ENCODE results near the gene AK3. TPM values are rescaled to one million over a fixed set of nuclear protein-coding genes. Genes with fewer than 3 reads are reported as not detected.
A peak's percentile ranks its signal among the peaks of the same experiment; 100 is the strongest.

AK3 gene
- total and polyA plus RNA-seq, 9 of the 15 experiments (the other 6 are each of a cell fraction or from before 2014, with no cell fraction given), result 12.2 to 78.6 (median 41.8) TPM

- TF ChIP-seq COPS2 (conservative IDR thresholded peaks at IDR 0.05) (no peak), RBFOX2 (IDR thresholded peaks at IDR 0.05; ENCODE audit: low read depth, low read length) (peak; percentile 81), GABPA (tag; conservative IDR thresholded peaks at IDR 0.05; ENCODE audit: low read depth) (peak; percentile 89), NR4A1 (CRISPR knock-in tag; IDR thresholded peaks at IDR 0.05) (no peak), NR4A1 (tag; IDR thresholded peaks at IDR 0.05) (no peak), TFAP4 (CRISPR knock-in tag; IDR thresholded peaks at IDR 0.05; ENCODE audit: borderline replicate concordance) (peak; percentile 41), ZNF217 (CRISPR knock-in tag; IDR thresholded peaks at IDR 0.05) (no peak), CEBPG (CRISPR knock-in tag; IDR thresholded peaks at IDR 0.05) (peak; percentile 46; the same call in 1 of the 2 replicates), CEBPG (tag; conservative IDR thresholded peaks at IDR 0.05 in 1 of 2, IDR thresholded peaks at IDR 0.05 in 1 of 2) (no peak), REST (IDR thresholded peaks at IDR 0.05; ENCODE audit: borderline replicate concordance) (peak; percentile 1; the same call in 1 of the 2 replicates), REST (CRISPR knock-in tag; IDR thresholded peaks at IDR 0.05; ENCODE audit: low read depth) (no peak), CREM (IDR thresholded peaks at IDR 0.05; ENCODE audit: low read depth) (peak; percentile 46; the same call in 1 of the 2 replicates), ZNF12 (CRISPR knock-in tag; IDR thresholded peaks at IDR 0.05) (no peak)
- TF ChIP-seq, protein P1, sequence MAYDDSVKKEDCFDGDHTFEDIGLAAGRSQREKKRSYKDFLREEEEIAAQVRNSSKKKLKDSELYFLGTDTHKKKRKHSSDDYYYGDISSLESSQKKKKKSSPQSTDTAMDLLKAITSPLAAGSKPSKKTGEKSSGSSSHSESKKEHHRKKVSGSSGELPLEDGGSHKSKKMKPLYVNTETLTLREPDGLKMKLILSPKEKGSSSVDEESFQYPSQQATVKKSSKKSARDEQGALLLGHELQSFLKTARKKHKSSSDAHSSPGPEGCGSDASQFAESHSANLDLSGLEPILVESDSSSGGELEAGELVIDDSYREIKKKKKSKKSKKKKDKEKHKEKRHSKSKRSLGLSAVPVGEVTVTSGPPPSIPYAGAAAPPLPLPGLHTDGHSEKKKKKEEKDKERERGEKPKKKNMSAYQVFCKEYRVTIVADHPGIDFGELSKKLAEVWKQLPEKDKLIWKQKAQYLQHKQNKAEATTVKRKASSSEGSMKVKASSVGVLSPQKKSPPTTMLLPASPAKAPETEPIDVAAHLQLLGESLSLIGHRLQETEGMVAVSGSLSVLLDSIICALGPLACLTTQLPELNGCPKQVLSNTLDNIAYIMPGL (CRISPR knock-in tag; IDR thresholded peaks at IDR 0.05), result no peak
- TF ChIP-seq, protein P2, sequence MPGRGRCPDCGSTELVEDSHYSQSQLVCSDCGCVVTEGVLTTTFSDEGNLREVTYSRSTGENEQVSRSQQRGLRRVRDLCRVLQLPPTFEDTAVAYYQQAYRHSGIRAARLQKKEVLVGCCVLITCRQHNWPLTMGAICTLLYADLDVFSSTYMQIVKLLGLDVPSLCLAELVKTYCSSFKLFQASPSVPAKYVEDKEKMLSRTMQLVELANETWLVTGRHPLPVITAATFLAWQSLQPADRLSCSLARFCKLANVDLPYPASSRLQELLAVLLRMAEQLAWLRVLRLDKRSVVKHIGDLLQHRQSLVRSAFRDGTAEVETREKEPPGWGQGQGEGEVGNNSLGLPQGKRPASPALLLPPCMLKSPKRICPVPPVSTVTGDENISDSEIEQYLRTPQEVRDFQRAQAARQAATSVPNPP (IDR thresholded peaks at IDR 0.05; ENCODE audit: borderline replicate concordance, insufficient read depth, insufficient read length), result no peak
Observed at GRCh38 chr9:4662108-4662988, 78.7 kb downstream of the AK3 start, which contains the start of gene PLPP6 (continued).

Measured in K562 (cell line).